CD4-positive, alpha-beta T cell treated with Interleukin-15 for 4 hours (primary cell): ENCODE measurements around the gene HK3.

Source experiments
- DNase-seq: peaks from one replicate; pipeline ENCODE4 v3.0.0-alpha.2; 2020; ENCODE audit warnings: low spot score

Gene HK3

DNA sequence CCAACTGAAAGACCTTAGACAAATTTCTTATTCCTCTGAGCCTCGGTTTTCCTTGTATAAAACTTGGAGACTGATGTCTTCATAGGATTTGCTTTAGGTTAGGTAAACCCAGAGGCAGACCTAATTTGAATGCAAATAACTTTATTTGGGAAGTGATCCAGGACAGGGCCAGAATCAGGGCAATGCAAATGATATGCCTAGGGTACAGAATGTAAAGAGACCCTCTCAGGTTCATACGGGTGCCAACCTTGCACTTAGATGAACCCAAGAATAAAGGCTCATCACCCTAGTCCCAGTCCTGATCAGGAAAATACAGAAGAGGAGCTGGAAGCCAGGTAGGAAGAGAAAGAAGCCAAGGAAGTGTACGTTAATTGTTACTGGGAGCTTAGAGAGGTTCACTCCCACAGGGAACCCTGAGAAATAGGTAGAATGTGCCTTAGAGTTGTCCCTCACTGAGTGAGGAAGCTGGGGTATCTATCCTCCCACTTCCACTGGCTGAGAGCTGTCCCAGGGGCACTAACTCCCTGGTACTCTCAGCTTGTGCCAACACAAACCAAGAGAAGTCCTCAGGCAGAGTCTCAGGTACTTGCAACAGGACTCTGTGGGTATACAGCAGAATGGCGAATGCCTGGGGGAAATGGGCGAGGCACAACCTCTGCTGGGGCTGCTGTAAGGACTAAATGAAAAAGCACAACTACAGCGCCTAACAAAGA, 3.1 kb upstream of the HK3 start:
- no peak for DNase-seq

- no peak for DNase-seq
Measured at GRCh38 chr5:176901260-176902101, 2.3 kb upstream of the HK3 start.

DNA sequence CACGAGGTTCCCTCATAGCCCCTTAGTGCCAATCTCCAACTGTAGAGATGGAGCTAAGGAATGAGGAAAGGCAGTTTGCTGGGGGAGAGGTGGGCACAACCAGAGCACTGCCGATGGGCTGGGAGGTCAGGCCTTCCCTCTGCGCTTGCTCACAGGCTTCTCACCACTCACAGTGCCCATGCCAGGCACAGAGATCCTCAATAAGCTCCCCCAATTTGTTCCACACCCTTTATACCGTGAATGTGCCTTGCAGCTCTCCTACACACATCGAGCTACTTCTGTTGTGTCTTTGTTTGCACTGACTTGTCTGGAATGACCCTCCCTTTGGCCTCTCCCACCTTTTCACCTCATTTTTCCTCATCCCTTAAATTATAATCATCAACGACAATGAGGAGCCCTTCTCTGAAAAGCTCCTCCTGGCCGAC, 1.6 kb upstream of the HK3 start:
- DNase-seq = no peak

- no peak for DNase-seq
Measured at GRCh38 chr5:176899946-176900779, 1.0 kb upstream of the HK3 start.

GRCh38 chr5:176897263-176897662, 1.9 kb downstream of the HK3 start:
- DNase-seq = no peak

GRCh38 chr5:176895831-176896230, 3.3 kb downstream of the HK3 start:
- no peak for DNase-seq

- DNase-seq = no peak
Measured at GRCh38 chr5:176894298-176894697, 4.8 kb downstream of the HK3 start.

DNA sequence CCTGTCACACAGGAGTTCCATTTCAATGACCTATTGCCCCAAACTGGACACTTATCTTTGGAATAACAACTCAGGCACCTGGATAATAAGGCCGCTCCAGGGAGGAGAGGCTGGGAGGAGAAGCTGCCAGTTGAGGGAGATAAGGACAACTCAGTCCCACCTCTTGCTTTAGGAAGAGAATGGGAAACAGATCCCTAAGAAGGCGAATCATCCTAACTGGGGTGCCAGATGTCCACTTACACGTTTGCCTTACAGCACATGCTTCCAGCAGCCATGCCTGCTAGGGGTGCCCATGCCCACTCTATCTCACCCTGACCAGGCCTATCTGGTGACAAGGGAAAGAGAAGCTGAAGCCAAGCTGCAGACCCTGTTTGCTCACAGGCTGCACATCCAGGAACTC, 6.5 kb downstream of the HK3 start:
- no peak for DNase-seq

GRCh38 chr5:176891331-176891958, 7.7 kb downstream of the HK3 start:
- DNase-seq = no peak

DNA sequence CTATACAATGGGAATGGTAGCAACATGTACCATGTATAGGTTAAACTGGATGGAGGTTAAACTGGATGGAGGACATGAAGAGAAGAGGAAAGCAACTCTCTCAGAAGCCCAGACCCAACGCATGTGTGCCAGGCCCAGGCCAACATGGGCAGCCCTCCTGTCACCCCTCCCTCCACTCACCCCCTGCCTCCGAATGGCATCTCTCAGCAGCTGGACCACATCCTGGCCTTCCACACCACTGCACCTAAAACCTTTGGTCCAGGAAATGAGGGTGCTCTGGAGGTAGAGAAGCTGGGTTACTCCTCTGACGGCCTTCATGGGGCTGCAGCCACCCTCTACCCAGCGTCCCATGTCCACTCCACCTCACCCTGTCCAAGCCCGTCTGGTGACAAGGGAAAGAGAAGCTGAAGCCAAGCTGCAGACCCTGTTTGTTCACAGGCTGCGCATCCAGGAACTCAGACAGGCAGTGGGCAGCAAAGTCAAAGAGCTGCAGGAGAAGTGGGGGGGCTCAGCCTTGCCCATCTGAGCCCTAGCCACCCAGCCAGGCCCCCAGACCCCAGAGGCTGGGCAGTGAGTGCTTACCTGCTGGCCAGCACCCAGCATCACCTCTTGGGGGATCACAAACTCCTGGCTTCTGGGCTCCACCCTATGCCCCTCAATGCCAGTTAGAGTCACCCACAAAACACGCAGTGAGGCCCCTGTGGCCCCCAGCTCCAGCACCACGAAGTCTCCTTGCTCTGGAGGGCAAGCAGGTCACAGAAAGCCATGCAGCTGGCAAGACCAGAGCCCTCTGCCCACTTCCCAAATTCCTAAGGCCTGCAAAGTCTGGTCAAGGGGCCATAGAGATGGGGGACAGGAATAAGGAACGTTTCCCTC, 8.5 kb downstream of the HK3 start:
- DNase-seq = no peak

- DNase-seq = no peak
Measured at GRCh38 chr5:176889321-176890280, 9.5 kb downstream of the HK3 start.

DNA sequence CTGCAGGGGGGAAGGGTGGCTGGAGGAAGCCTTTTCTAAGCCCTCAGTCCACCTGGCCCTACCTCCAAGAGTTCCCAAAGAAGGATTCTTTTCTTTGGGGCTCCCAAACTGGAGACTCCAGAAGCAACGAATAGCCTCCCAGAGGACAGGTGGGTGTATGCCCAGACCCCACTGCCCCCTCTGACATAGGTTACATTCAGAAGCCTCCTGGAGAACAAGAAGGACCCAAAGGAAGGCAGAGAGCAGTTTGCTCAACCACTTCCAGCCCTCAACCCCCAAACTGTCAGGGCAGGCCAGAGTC, 10.3 kb downstream of the HK3 start:
- no peak for DNase-seq

- no peak for DNase-seq
Measured at GRCh38 chr5:176888016-176888864, 10.9 kb downstream of the HK3 start.

GRCh38 chr5:176887252-176887849, 11.8 kb downstream of the HK3 start:
- DNase-seq = no peak

DNA sequence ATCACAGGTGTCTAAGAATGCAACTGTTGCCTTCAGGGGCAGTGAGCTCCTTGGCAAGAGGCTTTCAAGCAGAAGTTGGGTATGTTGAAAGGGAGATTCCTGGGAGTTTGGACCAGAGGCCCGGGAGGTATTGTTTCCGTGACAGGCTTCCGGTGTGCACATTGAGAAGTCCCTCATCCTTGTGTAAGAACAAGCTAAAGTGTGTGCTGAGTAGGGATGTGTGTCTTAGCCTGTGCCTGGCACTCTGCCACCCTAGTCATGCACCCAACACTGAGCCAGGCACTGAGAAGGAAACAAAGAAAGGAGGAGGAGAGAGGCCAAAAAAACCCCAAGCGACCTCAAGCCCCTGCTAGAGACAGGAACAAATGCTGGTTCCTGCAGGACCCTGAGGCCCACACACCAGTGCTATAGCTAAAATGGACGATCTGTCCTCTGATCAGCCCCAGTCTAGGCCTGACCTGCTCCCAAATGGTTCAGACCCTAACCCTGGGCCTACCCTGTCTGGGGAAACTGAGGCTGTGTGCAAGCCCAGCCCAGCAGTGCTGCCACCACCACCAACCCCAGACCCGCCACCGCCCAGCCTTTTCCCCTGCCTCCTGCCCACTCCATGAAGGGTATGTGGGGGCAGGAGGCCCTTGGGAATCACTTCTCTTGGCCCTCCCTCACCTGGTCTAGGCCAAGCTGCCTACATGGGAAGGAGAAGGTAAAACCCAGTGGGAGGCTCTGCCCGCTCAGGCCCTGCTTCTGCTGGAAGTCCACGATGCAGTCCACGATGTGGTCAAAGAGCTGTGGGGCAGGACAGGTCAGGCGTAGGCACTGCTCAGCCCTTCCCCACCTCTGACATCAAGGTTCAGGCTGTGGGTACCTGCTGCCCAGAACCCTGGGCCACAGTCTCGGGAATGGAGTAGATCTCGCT, 12.6 kb downstream of the HK3 start:
- no peak for DNase-seq

DNA sequence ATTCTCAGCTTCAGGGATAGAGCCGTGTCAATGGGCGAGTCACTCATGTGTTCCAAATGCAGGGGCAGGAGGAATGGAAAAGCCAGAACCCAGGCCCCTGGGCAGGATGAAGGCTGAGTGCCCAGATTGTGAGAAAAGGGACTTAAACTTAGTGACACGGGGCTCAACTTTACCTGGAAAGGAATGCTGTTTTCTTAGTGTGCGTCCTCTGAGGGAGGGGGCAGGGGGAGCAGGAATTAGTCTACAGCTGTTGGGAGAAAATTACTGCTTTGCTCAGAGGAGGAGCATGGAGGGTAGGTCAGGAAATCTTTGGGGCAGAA, 14.6 kb downstream of the HK3 start:
- DNase-seq = no peak

DNA sequence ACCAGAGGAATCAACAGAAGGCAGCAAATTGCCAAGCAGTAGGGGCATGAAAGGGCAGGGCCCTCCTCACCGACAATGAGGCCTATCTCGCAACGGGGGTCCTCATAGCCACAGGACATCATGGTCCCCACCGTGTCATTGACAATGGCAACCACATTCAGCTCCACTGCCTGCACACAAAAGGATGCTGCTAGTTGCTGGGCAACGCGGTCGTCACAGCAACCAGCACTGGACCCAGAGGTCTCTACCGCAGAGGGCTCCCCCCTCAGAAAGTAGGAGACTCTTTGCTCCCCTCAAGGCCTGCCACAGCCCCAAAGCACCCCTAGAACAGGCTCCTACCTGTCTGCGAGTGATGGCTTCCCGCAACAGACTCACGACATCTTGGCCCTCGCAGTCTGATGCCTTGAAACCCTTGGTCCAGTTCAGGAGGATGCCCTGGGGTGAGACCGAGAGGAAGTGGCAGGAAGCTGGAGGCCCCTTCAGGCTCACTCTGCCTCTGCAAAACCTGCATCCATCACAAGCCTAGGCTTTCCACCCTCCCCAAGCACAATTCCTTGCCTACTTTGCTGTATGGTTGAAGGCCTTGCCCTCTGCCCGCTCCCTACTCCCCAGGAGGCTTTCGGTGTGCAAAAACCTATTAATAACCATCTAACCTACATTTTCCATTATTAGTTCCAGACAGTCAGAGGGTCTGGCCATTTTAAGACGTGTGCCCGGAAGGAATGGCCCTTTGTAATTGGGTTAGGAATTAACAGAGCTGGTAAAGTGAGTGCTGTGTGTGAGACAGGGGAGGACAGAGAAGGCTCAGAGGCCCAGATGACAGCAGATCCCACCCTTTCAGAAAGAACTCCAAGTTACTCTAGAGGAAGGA, 15.2 kb downstream of the HK3 start:
- no peak for DNase-seq
